H9 (cell line): ENCODE data around the gene ATP12A. TPM values are rescaled to one million over a fixed set of nuclear protein-coding genes. Genes with fewer than 3 reads are reported as not detected.

Experiments used
- DNase-seq: peaks from one replicate; pipeline ENCODE4 v3.0.0-alpha.2; 2017
- H2AFZ ChIP-seq: one replicate; pipeline ENCODE4 v1.6.1; 2013; ENCODE audit warnings: mild to moderate bottlenecking, low read length, control low read depth, moderate library complexity
- H2AK5ac ChIP-seq: 2 replicates; pipeline ENCODE4 v1.6.1; 2013; ENCODE audit warnings: low read length, control low read depth, mixed read lengths; ENCODE audit not compliant: insufficient read length
- H2BK120ac ChIP-seq: one replicate; pipeline ENCODE4 v1.6.1; 2013; ENCODE audit warnings: low read depth, mild to moderate bottlenecking, low read length, control low read depth, inconsistent platforms; ENCODE audit not compliant: poor library complexity, severe bottlenecking
- H2BK12ac ChIP-seq: 2 replicates; pipeline ENCODE4 v1.6.1; 2013; ENCODE audit warnings: low read length, control low read depth, mixed read lengths, low read depth; ENCODE audit not compliant: insufficient read length
- H2BK15ac ChIP-seq: 2 replicates; pipeline ENCODE4 v1.6.1; 2013; ENCODE audit warnings: low read depth, low read length, control low read depth
- H2BK20ac ChIP-seq: one replicate; pipeline ENCODE4 v1.6.1; 2013; ENCODE audit warnings: low read depth, mild to moderate bottlenecking, low read length, control low read depth, inconsistent platforms; ENCODE audit not compliant: poor library complexity, severe bottlenecking
- H2BK5ac ChIP-seq: 2 replicates; pipeline ENCODE4 v1.6.1; 2013; ENCODE audit warnings: low read length, control low read depth, mixed read lengths; ENCODE audit not compliant: insufficient read length
- H3K14ac ChIP-seq: 2 replicates; pipeline ENCODE4 v1.6.1; 2013; ENCODE audit warnings: low read length, control low read depth; ENCODE audit not compliant: insufficient read depth
- H3K18ac ChIP-seq: 2 replicates; pipeline ENCODE4 v1.6.1; 2013; ENCODE audit warnings: low read depth, mild to moderate bottlenecking, mixed read lengths, low read length, control low read depth; ENCODE audit not compliant: insufficient read length
- H3K23ac ChIP-seq: 2 replicates; pipeline ENCODE4 v1.6.1; 2013; ENCODE audit warnings: low read length, control low read depth, mixed read lengths, low read depth; ENCODE audit not compliant: insufficient read length
- H3K23me2 ChIP-seq: 2 replicates; pipeline ENCODE4 v1.6.1; 2013; ENCODE audit warnings: low read depth, mild to moderate bottlenecking, mixed read lengths, low read length, control low read depth; ENCODE audit not compliant: insufficient read length, poor library complexity, severe bottlenecking
- H3K27ac ChIP-seq: 2 replicates; pipeline ENCODE4 v1.5.1; 2013; ENCODE audit warnings: low read length, control low read depth, mixed read lengths, low read depth; ENCODE audit not compliant: insufficient read length
- H3K27me3 ChIP-seq: 2 replicates; pipeline ENCODE4 v1.6.1; 2013; ENCODE audit warnings: low read length, control low read depth, inconsistent platforms; ENCODE audit not compliant: insufficient read depth
- H3K4ac ChIP-seq: 2 replicates; pipeline ENCODE4 v1.6.1; 2013; ENCODE audit warnings: low read depth, mild to moderate bottlenecking, control low read depth, inconsistent platforms, low read length, moderate library complexity
- H3K4me1 ChIP-seq: 2 replicates; pipeline ENCODE4 v1.6.1; 2013; ENCODE audit warnings: low read length, control low read depth, inconsistent platforms; ENCODE audit not compliant: insufficient read depth
- H3K4me2 ChIP-seq: 2 replicates; pipeline ENCODE4 v1.6.1; 2013; ENCODE audit warnings: low read length, control low read depth, mixed read lengths; ENCODE audit not compliant: insufficient read length, insufficient read depth
- H3K56ac ChIP-seq: 2 replicates; pipeline ENCODE4 v1.6.1; 2013; ENCODE audit warnings: low read depth, mild to moderate bottlenecking, mixed read lengths, low read length, control low read depth; ENCODE audit not compliant: insufficient read length
- H3K79me1 ChIP-seq: 2 replicates; pipeline ENCODE4 v1.6.1; 2013; ENCODE audit warnings: low read depth, mild to moderate bottlenecking, moderate library complexity, low read length, control low read depth, inconsistent platforms; ENCODE audit not compliant: insufficient read depth, poor library complexity, severe bottlenecking
- H3K79me2 ChIP-seq: 2 replicates; pipeline ENCODE4 v1.6.1; 2013; ENCODE audit warnings: low read length, control low read depth, inconsistent platforms; ENCODE audit not compliant: insufficient read depth
- H3K9ac ChIP-seq: 2 replicates; pipeline ENCODE4 v1.6.1; 2013; ENCODE audit warnings: low read length, control low read depth, mixed read lengths; ENCODE audit not compliant: insufficient read length; ENCODE audit errors: extremely low read depth
- H3K9me3 ChIP-seq: one replicate; pipeline ENCODE4 v1.6.1; 2013; ENCODE audit warnings: low read depth, low read length, inconsistent platforms; ENCODE audit not compliant: control insufficient read depth
- H3T11ph ChIP-seq: one replicate; pipeline ENCODE4 v1.6.1; 2013; ENCODE audit warnings: mild to moderate bottlenecking, low read length, control low read depth, inconsistent platforms
- H4K20me1 ChIP-seq: one replicate; pipeline ENCODE4 v1.6.1; 2013; ENCODE audit not compliant: control insufficient read depth, insufficient read length, insufficient read depth
- H4K5ac ChIP-seq: 2 replicates; pipeline ENCODE4 v1.6.1; 2013; ENCODE audit warnings: low read depth, mild to moderate bottlenecking, mixed read lengths, low read length, control low read depth; ENCODE audit not compliant: insufficient read length
- H4K8ac ChIP-seq: replicated peaks from 2 replicates; pipeline ENCODE4 v1.6.1; 2013; ENCODE audit warnings: low read length, control low read depth, mixed read lengths, low read depth; ENCODE audit not compliant: insufficient read length
- H4K91ac ChIP-seq: 2 replicates; pipeline ENCODE4 v1.6.1; 2013; ENCODE audit warnings: low read depth, mild to moderate bottlenecking, moderate library complexity, mixed read lengths, low read length, control low read depth; ENCODE audit not compliant: insufficient read length
- H3K27ac Mint-ChIP-seq, 3 experiments: 2 replicates in 2 of 3; 3 replicates in 1 of 3; pipeline ENCODE4 v1.8.0; 2020 to 2021; ENCODE audit warnings: mixed read lengths in 3 of 3, mild to moderate bottlenecking in 1 of 3, moderate library complexity in 1 of 3
- H3K27me3 Mint-ChIP-seq: 2 replicates; pipeline ENCODE4 v1.8.0; 2021; ENCODE audit warnings: low read depth, mild to moderate bottlenecking, moderate library complexity, mixed read lengths
- H3K36me3 Mint-ChIP-seq, 3 experiments: 2 replicates in 2 of 3; 3 replicates in 1 of 3; pipeline ENCODE4 v1.8.0; 2020 to 2021; ENCODE audit warnings: low read depth in 3 of 3, mixed read lengths in 3 of 3; ENCODE audit not compliant: insufficient read depth in 1 of 3
- H3K4me1 Mint-ChIP-seq, 2 experiments: 2 replicates each; pipeline ENCODE4 v1.8.0; 2020; ENCODE audit warnings: mixed read lengths in 2 of 2
- H3K4me3 Mint-ChIP-seq, 2 experiments: 2 replicates in 1 of 2; 3 replicates in 1 of 2; pipeline ENCODE4 v1.8.0; 2020 to 2021; ENCODE audit warnings: mild to moderate bottlenecking in 2 of 2, mixed read lengths in 2 of 2, moderate library complexity in 1 of 2
- H3K9me3 Mint-ChIP-seq, 2 experiments: 2 replicates in 1 of 2; 3 replicates in 1 of 2; pipeline ENCODE4 v1.8.0; 2020; ENCODE audit warnings: mild to moderate bottlenecking in 2 of 2, mixed read lengths in 2 of 2, moderate library complexity in 1 of 2
- CTCF ChIP-seq: fragments of 200-600 bp; sonication (generic); conservative IDR thresholded peaks from 3 replicates; pipeline ENCODE4 v1.8.0; 2021; ENCODE audit warnings: antibody characterized with exemption, mild to moderate bottlenecking
- WGBS: extraction: QIAGEN DNeasy Blood & Tissue Kit; methylation state at CpG from one replicate; pipeline ENCODE4 v1.1.7; 2013; ENCODE audit warnings: missing lambda C conversion rate, low lambda C conversion rate, mixed read lengths; ENCODE audit not compliant: insufficient read length; ENCODE audit errors: extremely low coverage; 5-methylcytosine and 5-hydroxymethylcytosine counted together
- total RNA-seq: library from RNA; stranded (reverse); gene quantifications from 2 replicates; pipeline ENCODE4 v1.2.1, GENCODE V29; 2021

The ATP12A gene
- total RNA-seq, 1 experiment from 2014 or later: 0.94 TPM

GRCh38 chr13:24698686-24699085 lies 18.5 kb downstream of the ATP12A start:
- H3K27ac Mint-ChIP-seq: no peak overlapping the region
- no peak overlapping the region for H3K4me2 ChIP-seq

More at GRCh38 chr13:24698686-24699085, 18.5 kb downstream of the ATP12A start:
- Histone ChIP-seq H2AFZ (no peak overlapping the region), H2BK20ac (no peak overlapping the region), H3K4ac (no peak overlapping the region), H3K18ac (no peak overlapping the region), H2BK15ac (no peak overlapping the region), H2BK12ac (no peak overlapping the region), H3K23ac (no peak overlapping the region), H2AK5ac (no peak overlapping the region), H3K23me2 (no peaks in the 10 kb centered on the region), H3K56ac (no peak overlapping the region), H3T11ph (no peak overlapping the region), H3K4me1 (no peaks in the 10 kb centered on the region), H4K20me1 (no peaks in the 10 kb centered on the region), H4K8ac (no peak overlapping the region), H4K5ac (no peak overlapping the region), H3K27me3 (no peaks in the 10 kb centered on the region), H3K9ac (no peak overlapping the region), H4K91ac (no peak overlapping the region), H3K27ac (no peak overlapping the region), H2BK120ac (no peak overlapping the region), H3K79me2 (no peaks in the 10 kb centered on the region), H3K79me1 (no peaks in the 10 kb centered on the region), H3K9me3 (no peaks in the 10 kb centered on the region), H2BK5ac (no peak overlapping the region), H3K14ac (no peak overlapping the region)
- no peak overlapping the region; a peak in 1 of 5 replicates for H3K4me3 Mint-ChIP-seq
- peaks cover 6% of the 10 kb centered on the region for H3K27me3 Mint-ChIP-seq
- no peaks in the 10 kb centered on the region for H3K36me3 Mint-ChIP-seq
- WGBS: no CpG with 5 or more reads among the region's 12 CpGs
- DNase-seq: no peak
- TF ChIP-seq CTCF: no peak
- H3K9me3 Mint-ChIP-seq: no peaks in the 10 kb centered on the region
- H3K4me1 Mint-ChIP-seq: peaks cover 5 to 6% of the 10 kb centered on the region in 2 experiments
